GM18508 (cell line): ENCODE data around the gene PLVAP.

ENCODE experiments used
- ATAC-seq: cut with Tn5 transposase; IDR thresholded peaks from one replicate; pipeline ENCODE4 v1.9.1; 2021; ENCODE audit warnings: moderate number of reproducible peaks; ENCODE audit not compliant: insufficient read depth, unreplicated experiment

Gene PLVAP

DNA sequence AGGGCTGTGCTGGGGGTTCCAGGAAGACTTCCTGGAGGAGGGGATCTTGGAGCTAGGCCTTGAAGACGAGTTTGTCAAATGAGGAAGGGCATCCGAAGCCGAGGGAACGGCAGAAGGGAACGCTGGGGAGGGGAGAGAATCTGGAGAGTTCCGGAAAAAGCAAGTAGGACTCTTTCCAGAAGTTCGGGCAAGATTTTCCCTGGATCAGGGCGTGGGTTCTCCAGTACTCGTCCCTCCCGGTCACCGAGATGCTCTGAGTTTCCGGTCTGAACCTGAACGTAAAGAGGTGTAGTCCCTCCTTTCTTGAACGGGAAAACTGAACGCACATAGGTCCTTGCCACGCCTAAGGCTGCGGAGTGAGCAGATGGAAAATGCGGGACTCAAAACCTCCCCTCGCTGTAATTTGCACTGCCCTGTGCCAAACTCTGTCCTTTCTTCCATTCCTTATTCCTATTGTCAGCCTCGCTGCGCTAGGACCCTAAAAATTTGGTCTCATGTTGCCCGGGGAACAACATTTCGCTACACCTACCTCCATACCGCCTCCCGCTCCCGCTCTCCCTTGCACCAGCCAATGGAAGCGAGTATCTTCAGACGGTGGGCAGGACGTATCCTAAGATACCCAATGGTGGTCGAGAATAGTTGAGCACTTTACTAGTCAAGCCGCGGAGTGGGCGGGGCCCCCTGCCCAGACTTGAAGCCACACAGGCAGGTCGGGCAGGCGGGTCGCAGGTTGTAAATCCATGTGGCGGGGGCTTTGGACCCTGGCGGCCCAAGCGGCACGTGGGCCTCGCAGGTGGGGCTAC, 40.1 kb downstream of the PLVAP start, which contains the start of gene GTPBP3:
Gene GTPBP3 (plus strand): TSS at position 682 of the 803 bp plus-strand sequence. CDS start 59 bp downstream, at position 741.
- ATAC-seq: peak; percentile 67

- no peak for ATAC-seq
These were observed 41.6 kb downstream of the PLVAP start for GRCh38 chr19:17335575-17335974.

- ATAC-seq: no peak
These were observed 42.4 kb downstream of the PLVAP start, which contains the start of gene ANO8 for GRCh38 chr19:17334414-17335409. Gene ANO8, minus strand, starts transcription at chr19:17334855. Its CDS starts 185 bp downstream, at chr19:17334670.

- ATAC-seq: no peak
These were observed 43.3 kb downstream of the PLVAP start for GRCh38 chr19:17333611-17334413.

DNA sequence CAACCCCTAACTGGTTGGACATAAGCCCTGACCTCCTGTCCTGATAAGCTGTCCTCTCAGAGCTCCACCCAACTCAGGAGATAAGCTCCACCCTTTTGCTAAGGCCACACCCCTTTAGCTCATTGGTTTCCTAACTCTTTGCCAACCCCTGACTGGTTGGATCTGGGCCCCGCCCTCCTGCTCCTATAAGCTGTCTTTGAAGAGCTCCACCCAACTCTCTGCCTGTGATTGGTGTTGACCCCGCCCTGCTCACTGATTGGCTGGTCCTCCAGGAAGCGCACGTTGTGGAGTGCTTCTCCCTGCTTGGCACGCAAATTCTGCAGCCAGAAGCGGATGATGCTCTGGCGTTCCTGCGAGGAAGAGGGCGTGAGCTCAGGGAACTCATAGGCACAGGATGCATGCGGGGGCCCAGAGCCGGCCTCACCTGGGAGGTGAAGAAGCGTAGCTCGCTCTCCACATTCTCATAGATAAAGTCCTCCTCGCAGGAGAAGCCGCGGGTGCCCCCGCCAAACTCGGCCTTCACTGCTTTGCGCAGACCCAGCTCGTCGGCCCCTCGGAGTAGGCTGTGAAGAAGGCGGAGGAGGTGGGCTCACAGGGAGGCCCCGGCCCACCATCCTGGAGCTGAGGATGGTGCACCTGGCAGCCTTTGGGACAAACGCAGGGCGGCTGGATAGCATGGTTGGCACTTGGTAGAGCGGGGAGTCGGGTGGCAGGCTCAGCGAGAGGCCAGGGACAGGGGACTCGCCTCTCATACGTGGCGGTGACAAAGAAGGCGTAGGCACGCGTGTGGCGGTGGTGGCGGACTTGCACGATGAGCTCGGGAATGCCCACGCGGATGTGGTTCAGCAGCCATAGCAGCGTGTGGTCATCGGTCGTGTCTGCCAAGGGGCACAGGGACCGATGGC, 44.2 kb downstream of the PLVAP start:
- no peak for ATAC-seq

- no peak for ATAC-seq
These were observed 44.8 kb downstream of the PLVAP start for GRCh38 chr19:17332360-17332676.

GRCh38 chr19:17331045-17331558, 46.0 kb downstream of the PLVAP start:
- ATAC-seq: no peak

DNA sequence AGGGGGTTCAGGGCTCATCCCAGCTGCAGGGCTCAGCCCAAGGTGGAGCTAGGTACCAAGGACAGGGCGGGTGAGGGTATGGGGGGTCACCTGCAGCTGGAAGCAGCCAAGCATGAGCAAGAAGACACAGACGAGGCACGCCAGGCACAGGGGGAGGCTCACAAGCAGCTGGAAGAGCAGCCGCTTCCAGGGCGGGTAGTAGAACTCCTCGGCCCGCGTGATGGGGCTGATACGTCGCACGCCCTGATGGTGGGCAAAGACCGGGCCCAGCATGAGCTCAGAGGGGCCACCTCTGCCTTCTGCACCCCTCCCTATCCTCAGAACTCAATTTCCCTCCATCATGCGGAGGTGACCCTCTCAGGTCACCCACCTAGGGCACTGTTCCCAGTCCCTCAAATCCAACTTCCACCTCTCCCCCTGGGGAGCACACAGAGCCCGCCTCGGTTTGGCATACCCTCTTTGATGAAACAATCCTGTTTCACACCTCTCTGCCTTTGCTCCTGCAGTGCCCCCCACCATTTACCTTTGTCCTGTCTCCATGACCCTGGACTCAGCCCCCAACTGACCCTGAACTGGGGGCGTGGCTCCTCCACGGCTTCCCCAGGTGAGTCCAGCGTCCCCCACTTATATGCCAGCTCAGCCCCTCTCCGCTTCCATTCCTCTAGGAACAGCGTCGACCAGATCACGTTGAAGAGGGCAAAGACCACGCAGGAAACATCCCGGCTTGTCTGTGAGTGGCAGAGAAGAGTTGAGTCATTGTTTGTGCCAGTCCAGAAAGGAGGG, 46.7 kb downstream of the PLVAP start:
- ATAC-seq: no peak

- ATAC-seq: no peak
These were observed 47.5 kb downstream of the PLVAP start for GRCh38 chr19:17329366-17330261.

GRCh38 chr19:17328517-17329365, 48.4 kb downstream of the PLVAP start:
- no peak for ATAC-seq

- ATAC-seq: no peak
These were observed 49.3 kb downstream of the PLVAP start for GRCh38 chr19:17327654-17328516.

- ATAC-seq: no peak
These were observed 50.0 kb downstream of the PLVAP start for GRCh38 chr19:17327068-17327653.

DNA sequence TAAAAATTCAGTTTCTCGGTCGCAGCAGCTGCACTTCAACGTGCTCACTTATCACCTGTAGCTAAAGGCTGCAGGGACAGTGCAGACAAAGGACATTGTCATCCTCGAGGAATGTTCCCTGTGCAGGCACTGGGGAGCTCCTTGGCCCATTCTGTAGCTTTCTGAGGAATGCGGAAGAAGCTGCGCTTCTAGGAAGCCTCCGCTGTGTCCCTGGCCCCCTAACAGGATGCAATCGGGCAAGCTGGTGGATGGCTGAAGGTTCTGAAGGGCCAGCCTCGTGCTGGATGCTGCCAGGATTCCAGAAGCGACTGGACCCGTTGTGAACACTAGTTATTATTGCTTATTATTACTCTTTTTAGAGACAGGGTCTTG, 50.6 kb downstream of the PLVAP start:
- no peak for ATAC-seq

DNA sequence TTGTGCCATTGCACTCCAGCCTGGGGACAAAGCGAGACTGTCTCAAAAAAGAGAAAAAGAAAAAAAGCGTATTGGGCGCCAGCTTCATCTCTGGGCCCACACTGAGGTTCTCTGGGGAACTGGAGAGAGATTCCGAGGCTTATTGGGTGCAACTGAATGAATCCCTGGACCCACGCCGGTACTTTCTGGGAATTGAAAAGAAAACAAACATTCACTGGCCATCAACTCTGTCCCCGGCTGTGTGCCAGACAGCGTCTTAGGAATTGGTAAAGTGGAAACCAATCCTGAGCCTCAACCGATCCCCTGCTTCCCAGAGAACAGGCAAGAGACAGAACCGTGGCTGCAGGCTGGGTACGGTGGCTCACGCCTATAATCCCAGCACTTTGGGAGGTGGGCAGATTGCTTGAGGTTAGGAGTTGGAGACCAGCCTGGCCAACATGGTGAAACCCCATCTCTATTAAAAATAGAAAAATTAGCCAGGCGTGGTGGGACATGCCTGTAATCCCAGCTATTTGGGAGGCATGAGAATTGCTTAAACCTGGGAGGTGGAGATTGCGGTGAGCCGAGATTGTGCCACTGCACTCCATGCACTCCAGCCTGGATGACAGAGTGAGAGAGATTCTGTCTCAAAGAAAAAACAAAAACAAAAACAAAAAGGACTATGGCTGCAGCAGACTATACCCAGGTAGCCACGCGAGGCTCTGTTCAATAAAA, 51.1 kb downstream of the PLVAP start:
- ATAC-seq: no peak

GRCh38 chr19:17325133-17325532, 52.0 kb downstream of the PLVAP start:
- ATAC-seq: no peak
